GM15510 (cell line): ENCODE measurements around the gene ADAMTS14.

Experiments used
- POLR2A ChIP-seq: IDR thresholded peaks from 3 replicates; pipeline ENCODE4 v1.6.1; 2011; ENCODE audit warnings: borderline replicate concordance; ENCODE audit not compliant: insufficient read length; ENCODE audit errors: extremely low read depth

ADAMTS14 gene

DNA sequence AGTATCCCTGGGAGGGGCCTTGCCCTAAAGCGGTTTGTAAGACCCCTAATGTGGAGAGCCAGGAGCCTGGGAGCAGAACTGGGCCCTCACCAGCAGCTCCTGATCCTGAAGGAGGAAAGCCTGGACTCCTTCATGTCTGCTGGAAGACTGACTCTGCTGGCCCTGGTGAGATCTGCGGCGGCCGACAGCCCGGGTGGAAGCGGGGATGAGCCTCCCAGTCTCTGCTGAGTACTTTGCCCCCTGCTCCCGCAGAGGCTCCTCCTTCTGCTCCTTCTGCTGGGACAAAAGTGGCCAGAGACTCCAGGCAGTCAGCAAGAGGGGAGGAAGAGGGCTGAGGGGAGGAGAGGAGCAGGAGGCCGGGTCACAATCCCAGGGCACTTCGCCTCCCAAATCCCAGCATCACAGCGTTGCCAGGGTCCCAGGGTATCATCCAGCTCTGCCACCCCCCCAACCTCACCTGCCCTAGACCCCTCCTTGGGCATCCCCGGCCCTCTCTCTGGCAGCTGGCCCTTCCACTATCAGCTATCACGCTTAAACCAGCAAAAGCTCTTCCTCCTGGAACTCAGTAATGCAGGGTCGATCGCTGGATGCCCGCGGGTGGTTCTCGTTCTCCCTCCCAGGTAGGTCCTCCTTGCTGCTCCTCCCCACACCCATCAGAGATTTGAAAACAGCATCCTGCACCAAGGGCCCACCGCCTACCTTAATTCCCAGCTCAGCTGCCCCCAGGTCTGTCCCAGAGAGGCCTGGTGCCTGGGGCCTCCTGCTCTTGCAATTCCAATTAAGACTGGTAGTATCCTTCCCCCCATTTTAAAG is 105.0 kb downstream of the ADAMTS14 start:
- TF ChIP-seq POLR2A = no peak

DNA sequence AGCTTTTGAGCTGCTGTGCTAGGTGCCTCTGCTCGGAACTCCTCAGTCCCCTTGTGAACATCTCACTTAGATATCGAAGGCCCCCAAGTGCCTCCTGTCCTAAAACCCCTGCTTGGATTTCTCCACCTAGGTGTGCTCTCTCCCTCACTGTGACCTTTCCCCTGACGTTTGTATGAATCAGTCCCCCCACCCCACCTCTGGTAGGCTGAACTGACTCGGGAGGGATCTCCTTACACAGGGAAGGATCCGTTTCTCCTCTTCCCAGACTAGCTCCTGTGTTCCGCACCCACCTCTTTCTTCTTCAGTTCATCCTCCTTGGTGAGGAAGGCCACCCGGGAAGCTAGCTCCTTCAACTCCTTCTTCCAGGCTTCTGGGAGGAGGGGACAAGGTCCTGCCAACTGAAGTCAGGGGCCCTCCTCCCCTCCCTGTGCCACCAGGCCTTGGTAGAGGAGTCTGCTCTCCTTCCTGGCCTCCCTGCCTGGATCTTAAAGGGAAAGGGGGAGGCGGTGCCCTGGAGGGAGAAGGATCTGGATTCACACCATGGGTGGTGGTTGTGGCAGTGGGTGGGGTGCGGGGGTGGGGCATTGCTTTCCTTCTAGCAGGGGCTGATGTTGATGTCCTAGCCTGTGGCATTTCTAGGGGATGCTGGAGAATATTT is 106.1 kb downstream of the ADAMTS14 start:
- TF ChIP-seq POLR2A = no peak

DNA sequence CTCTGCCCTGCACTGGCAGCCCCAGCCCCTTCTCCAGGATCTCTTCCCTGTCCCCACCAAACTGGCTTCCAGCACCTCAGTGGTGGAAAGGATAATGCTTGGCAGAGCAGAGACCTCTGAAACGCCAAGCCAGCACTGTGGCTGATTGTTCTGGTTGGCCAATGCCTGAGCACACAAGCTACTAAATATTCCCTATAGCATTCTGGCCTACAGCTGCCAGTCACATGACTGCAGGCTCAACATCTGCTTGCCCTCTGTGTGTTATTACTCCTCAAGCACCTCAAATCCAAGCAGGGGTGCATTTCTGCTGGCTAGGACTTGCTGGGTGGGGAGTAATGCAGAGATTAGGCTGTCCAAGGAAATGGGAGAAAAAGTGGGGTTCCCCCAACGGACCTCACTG is 106.8 kb downstream of the ADAMTS14 start:
- no peak for TF ChIP-seq POLR2A

DNA sequence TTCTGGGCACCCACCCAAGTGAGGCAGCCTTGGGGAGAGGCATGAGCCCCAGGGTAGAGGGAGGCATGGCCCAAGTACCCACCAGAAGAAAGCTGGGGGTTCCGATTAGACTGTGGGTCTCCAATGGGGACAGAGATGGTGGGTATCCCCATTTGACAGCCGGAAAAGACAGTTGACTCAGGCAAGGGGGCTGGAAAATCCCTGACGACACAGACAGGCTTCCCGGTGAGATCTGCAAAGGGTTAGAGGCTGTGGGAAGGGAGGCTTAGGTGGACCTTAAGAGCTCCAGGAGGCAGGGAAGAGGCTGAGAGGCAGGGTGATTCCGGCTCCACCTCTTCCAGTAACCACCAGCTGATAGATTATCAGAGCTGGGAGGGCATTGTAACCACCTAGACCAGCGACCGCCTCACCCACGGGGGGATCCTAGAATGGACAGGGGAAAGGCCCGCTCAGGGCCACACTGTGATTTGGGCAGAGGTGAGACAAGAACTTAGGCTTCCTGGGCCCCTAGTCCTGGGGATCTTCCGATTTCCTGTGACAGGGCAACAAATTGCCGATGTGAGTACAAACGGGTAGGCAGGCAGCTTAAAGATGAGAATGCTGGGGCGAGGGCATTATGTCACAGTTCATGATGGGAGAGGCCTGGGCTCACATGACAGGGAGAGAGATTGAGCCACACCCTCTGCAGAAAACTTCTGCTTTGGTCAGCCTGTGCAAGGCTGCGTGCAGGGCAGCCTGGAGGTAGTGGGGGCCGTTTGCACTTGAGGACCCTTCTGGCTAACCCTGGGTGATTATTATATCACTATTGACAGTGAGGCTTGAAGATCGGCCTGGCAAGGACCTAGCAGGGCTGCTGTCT is 107.4 kb downstream of the ADAMTS14 start:
- no peak for TF ChIP-seq POLR2A

DNA sequence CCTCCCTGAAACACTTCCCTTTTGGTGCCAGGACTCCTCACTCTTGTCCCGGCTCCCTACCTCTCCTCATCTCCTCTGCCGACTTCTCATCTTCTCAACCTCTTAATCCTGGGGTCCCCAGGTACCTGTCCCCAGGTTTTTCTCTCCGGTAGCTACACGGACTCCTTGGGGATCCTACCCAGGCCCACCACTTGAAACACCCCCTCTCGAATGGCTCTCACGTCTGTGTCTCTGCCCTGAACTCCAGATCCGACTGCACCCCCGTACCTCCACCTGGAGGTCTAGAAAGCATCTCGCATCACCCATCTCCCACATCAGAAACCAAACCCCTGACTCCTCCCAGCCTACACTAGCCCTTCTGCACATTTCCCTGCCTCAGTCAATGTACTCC is 108.1 kb downstream of the ADAMTS14 start:
- no peak for TF ChIP-seq POLR2A

DNA sequence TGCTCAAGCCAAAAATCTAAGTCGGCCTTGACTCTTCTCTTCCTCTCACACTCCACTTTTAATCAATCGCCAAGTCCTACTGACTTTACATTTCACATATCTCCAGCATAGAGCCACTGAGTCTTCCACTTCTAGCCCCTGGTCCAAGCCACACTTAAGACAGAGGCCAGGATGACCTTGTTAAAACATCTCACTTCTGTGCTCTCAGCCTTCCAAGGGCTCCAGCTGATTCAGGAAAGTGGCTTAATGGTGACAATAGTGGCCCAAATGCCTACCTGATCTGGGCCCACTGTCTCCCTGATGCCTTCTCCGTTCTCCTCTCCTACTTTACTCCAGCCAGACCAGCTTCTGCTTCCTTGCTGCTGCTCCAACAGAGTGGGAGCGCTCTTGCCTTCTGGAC is 108.5 kb downstream of the ADAMTS14 start:
- no peak for TF ChIP-seq POLR2A

DNA sequence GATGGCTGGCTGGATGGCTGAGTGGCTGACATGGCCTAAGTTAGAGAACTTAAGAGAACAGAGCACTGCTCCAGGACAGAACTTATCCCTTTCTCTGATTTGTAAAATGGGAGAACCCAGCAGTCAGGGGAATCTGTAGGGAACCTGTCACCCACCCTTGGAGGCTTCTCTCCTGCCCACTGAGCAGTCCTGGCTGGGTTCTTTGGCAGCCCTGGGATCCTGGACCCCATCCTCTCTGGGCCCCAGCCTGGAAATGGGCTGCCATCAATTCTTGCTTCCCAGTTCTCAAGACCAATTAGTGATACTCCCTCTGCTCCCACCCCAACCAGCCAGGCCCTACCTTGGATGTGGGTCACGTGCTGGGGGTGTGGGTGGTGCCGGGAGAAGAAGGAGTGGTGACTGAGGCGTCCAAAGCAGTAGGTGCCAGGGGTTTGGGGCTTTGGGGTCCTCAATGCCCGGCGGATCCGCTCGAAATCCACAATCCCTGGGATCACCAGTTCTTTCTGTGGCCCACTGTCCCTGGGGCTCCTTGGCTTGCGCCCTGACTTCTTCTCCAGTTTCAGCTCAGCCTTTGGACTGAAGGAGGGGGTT is 109.2 kb downstream of the ADAMTS14 start:
- no peak for TF ChIP-seq POLR2A

DNA sequence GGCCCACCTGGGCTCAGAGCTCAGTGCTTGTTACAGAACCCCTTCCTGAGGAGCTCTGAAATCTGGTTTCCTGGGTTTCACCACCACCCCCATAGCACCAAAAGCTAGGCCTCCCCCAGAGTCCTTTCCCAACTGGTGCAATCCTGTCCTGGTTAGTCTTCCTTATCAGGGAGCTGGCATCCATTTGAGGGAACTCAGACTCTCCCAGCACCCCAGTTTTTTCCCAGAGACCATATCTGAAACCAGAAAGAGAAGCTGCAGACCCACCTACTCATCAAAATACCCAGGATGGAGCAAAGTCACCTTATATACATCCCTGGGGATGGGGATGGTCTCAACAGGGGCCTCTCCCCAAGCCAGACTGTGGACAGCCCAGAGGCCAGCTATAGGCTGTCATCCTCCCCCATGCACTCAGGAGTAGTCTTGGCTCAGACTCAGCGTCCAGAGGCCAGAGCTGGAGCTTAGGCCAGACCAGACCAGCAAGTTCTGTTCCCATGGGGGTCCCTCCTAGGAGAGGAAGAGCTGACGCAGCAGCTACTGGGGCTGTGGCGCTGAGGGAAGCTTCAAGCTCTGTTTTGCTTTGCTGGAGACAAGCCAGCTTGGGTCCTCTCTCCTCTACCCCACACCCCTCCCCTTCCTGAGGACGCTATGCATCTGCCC is 109.9 kb downstream of the ADAMTS14 start:
- TF ChIP-seq POLR2A = no peak

DNA sequence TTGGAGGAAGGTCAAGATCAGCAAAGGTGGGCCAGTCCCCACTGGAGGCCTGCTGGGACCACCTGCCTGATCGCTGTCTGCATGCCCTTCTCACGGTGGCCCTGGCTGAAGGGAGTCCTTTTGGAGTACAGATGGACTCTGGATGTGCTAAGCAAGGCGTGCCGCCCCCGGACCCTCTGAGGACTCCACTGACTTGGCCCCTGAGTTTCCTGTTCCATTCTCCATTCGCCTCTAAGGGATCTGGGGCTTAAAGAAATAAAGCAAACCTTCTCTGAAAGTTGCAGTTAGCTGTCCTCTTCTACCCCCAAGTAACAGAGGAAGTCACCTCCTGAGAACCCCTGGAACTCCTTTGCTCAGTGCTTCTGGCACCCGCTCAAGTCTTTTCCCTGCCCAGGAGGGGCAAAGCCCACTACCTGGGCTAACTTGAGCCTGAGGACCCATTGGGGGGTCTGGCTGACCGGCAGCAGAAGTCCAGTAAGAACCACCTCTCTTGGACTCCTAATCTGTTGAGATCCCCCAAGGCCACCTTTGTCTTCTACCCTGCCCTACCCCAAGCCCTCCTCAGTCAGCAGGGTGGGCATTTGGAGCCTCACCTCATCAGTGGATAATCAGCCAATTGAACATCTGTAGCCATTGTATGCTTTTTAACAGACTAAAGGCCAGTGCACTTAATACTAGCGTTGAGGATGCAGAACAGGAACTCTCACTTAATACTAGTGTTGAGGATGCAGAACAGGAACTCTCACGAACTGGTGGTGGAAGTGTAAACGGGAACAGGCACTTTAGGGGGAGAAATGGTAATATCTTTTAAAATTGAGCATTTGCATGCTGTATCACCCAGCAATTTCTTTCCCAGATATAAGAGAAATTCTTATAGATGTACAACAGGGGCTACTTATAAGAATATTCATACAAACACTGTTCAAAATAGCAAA is 110.7 kb downstream of the ADAMTS14 start:
- TF ChIP-seq POLR2A = no peak

DNA sequence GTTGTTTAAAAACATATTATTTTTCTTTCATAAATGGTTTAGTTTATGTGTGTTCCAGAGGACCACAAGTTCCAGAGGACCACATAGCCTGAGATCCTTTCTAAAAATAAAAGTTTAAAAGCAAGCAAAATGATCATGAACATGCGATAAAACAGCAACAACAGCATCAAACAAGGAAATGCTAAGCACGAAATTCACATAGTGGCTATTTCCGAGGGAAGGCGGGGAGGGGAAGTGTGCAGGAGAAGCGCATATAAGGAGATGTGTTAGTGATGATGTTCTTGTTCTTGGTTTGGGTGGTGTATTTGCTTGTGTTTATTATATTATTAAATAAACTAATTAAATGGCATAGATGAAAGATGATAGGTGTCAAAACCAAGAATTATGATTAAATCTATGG is 111.7 kb downstream of the ADAMTS14 start:
- no peak for TF ChIP-seq POLR2A

DNA sequence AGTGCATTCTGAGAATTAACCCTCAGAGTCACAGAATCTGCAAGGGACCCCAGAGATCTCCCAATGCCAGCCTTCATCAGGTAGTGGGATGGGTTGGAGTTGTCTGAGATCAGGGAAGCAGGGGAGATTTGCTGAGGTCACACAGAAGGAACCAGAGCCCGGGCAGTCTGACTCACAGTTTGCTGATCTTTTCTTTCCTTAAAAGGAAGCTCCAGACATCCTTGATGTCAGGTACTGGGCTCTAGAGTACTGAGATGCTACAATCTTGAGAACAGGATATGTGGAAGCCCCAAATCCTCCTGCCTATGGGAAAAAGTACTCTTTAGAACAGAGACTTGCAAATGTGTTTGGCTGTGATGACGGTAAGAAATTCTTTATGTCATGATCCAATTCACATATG is 112.2 kb downstream of the ADAMTS14 start:
- no peak for TF ChIP-seq POLR2A

DNA sequence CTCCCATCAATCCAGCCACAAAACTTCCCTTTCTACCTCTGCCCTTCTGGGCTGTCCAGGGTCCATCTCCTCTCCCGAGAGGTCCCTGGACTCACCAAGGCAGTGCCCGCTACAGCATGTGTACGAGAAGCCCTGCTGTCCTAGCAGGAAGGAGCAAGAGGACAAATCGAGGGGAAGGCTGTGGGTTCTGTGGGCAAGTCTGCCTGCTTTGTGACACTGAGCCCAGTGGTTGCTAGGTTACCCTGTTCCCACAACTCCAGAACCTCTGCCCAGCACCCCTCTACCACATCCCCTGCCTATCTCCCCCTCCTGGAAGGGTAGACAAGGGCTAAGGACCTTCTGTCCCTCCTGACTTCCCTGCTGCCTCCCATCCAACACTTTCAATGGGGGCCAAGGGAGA is 112.9 kb downstream of the ADAMTS14 start, which contains the start of gene TBATA:
TSS of gene TBATA (minus strand) at position 188 of the 400 bp plus-strand sequence. CDS start 1,998 bp downstream, outside the sequence.
- TF ChIP-seq POLR2A = no peak

DNA sequence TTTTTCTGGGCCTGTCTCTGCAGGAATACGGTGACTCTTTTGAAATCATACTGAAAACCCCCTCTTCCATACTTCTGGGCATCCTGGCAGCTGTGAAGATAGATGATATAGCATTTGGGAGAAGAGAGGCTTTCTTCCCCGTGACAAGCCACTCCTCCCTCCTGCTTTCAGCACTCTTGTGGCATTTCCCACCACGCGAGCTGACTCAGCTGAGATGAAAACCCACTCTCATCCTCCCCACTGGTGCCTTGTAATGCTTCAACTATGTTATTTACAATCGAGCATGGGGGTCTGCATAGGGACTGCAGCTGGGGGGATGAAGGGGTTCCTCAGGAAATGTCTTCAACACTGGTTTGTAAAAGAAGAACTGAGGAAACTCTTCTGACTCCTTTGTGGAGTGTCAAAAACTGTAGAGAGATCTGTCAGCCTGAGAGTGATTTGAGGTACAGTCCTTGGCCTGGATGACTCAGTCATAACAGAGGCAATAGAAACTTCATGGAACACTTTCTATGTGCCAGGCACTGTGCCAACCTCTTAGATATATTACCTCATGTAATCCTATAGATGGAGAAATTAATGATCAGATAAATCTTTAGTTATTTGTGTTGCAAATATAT is 114.6 kb downstream of the ADAMTS14 start:
- TF ChIP-seq POLR2A = no peak
